ENCODE results near the gene CNOT8. TPM values are rescaled to one million over a fixed set of nuclear protein-coding genes. Genes with fewer than 3 reads are reported as not detected.

CNOT8 gene
- total RNA-seq, 1 experiment from 2014 or later = 45.0 TPM

DNA sequence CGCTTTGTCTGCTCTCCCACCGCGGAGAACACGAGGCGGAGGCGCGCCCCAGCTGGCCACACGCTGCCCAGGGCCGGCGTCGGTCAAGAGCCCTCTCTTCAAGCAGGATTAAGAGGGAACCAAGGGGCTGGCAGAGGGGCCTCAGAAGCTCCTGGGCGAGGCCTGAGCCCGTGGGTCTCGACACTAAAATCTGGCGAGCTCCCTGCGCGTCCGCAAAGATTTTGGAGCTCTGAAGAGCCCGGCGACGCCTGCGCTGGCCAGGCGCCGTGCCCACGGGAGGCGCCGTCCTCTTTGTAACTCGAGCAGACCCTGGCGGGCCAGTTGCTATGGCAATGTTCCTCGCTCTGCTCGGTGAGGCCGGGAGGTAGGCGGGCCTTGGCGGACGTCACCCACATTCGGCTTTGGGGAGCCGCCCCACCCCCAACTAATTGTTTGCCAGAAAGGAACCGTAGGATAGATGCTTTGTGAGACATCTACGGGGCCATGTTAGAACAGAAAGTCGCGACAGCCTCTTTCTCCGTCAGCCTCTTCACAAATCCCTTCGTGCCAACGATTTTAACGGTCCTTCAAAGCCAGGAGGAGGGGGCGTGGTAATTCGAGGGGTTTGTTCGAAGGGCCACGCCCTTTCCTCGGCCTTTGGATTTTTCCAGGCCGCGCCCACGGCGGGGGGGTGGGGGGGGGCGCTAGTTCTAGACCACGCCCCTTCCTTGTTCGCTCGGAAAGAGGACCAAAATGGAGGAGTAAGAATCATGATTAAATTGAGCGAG is 714 bp upstream of the CNOT8 start:
- ChIA-PET CTCF (interaction anchor here (0.6 to 0.9 kb wide), 2 partner anchors 16 to 207 kb away, joined by 3 read pairs; no protein-coding TSS in a partner anchor), RAD21 (ENCODE audit: low non-redundant PET in 1 of 2, low total read pairs in 2 of 2, uncharacterized antibody in 2 of 2, unreplicated experiment in 2 of 2) (no interaction called here), POLR2A (interaction anchor here (0.6 to 2.1 kb wide), 6 partner anchors 8 to 175 kb away, joined by 3 to 7 read pairs (median 3); partner anchors contain the start of gene GEMIN5)
- Histone ChIP-seq H3K4me2 (ENCODE audit: low read length) (peak overlapping the region; percentile 80), H4K20me1 (ENCODE audit: insufficient read depth) (no peaks in the 10 kb centered on the region), H3K9ac (ENCODE audit: low read length) (peak overlapping the region; percentile 82), H3K79me2 (ENCODE audit: insufficient read depth, low read length) (peaks cover 43% of the 10 kb centered on the region), H2AFZ (ENCODE audit: low read depth, low read length, poor library complexity, severe bottlenecking) (no peak overlapping the region), H3K9me2 (ENCODE audit: insufficient read depth) (no peaks in the 10 kb centered on the region), H3K4me3 (replicated peaks in 1 of 2; ENCODE audit: low read depth in 1 of 2, low read length in 2 of 2) (peak overlapping the region; percentile 76 to 95), H3K36me3 (ENCODE audit: control insufficient read depth in 1 of 2, insufficient read depth in 2 of 2, low read length in 2 of 2) (no peaks in the 10 kb centered on the region), H3K27me3 (ENCODE audit: insufficient read depth, low read length) (no peaks in the 10 kb centered on the region), H3K27ac (ENCODE audit: low read depth, low read length) (peak overlapping the region; percentile 94), H3K4me1 (ENCODE audit: control insufficient read depth in 1 of 2, insufficient read depth in 2 of 2, low read length in 2 of 2) (peaks cover 17 to 22% of the 10 kb centered on the region in 2 experiments), H3K9me3 (ENCODE audit: control insufficient read depth in 1 of 2, insufficient read depth in 1 of 2, low read depth in 1 of 2, low read length in 2 of 2) (no peaks in the 10 kb centered on the region)
- DNase-seq (ENCODE audit: low read depth, low spot score) (peak; percentile 92), ATAC-seq (peak; percentile 81)
- BruUV-seq (replicated peaks) = no TSS peak
- peak; percentile 68 for TF ChIP-seq POLR2A (IDR thresholded peaks at IDR 0.05; ENCODE audit: borderline replicate concordance, extremely low read depth, insufficient read depth, insufficient read length)
- no peak for TF ChIP-seq CEBPB (IDR thresholded peaks at IDR 0.05; ENCODE audit: low read depth)
- peak; percentile 81 for TF ChIP-seq POLR2AphosphoS5 (IDR thresholded peaks at IDR 0.05; ENCODE audit: low read depth, low read length)
- peak; percentile 88 for TF ChIP-seq TCF7L2 (IDR thresholded peaks at IDR 0.05; ENCODE audit: borderline replicate concordance, extremely low read depth, insufficient read depth, insufficient read length)
- TF ChIP-seq EZH2phosphoT487 (IDR thresholded peaks at IDR 0.05; ENCODE audit: borderline replicate concordance) = no peak
- TF ChIP-seq SRF (IDR thresholded peaks at IDR 0.05; ENCODE audit: low read depth) = no peak
- intact Hi-C loops (cut with micrococcal nuclease) = loop anchor here (2.0 to 10.0 kb wide), 5 partner anchors 25 to 207 kb away; partner anchors contain the start of genes GEMIN5 and LARP1
